WERI-Rb-1 (cell line): Measurements from ENCODE around the gene VPS37C.

Source experiments
- DNase-seq: peaks from one replicate; pipeline ENCODE4 v3.0.0-alpha.2; 2020
- H3K27ac ChIP-seq: fragments of 250-450 bp; sonication (Bioruptor Pico); 2 replicates; pipeline ENCODE4 v1.5.1; 2020; ENCODE audit warnings: mild to moderate bottlenecking, moderate library complexity
- H3K27me3 ChIP-seq: fragments of 250-450 bp; sonication (Bioruptor Pico); 2 replicates; pipeline ENCODE4 v1.5.1; 2021; ENCODE audit warnings: mild to moderate bottlenecking, low read depth, moderate library complexity; ENCODE audit not compliant: insufficient read depth, severe bottlenecking
- H3K36me3 ChIP-seq: fragments of 250-450 bp; sonication (Bioruptor Pico); 2 replicates; pipeline ENCODE4 v1.5.1; 2020; ENCODE audit warnings: mild to moderate bottlenecking, moderate library complexity
- H3K4me3 ChIP-seq: 2 replicates; pipeline ENCODE4 v1.5.1; 2011; ENCODE audit warnings: low read depth, mild to moderate bottlenecking, control low read depth, low read length
- H3K9me3 ChIP-seq: fragments of 250-450 bp; sonication (Bioruptor Pico); 2 replicates; pipeline ENCODE4 v1.5.1; 2021; ENCODE audit warnings: mild to moderate bottlenecking, moderate library complexity; ENCODE audit not compliant: severe bottlenecking
- CTCF ChIP-seq: IDR thresholded peaks from 2 replicates; pipeline ENCODE4 v1.5.1; 2011; ENCODE audit warnings: low read depth, mild to moderate bottlenecking, control low read depth, inconsistent platforms, low read length

VPS37C gene

GRCh38 chr11:61108847-61109585, 52.2 kb downstream of the VPS37C start:
- DNase-seq: no peak
- Histone ChIP-seq H3K27ac (no peak overlapping the region), H3K9me3 (no peaks in the 10 kb centered on the region), H3K36me3 (no peaks in the 10 kb centered on the region), H3K4me3 (no peak overlapping the region), H3K27me3 (no peaks in the 10 kb centered on the region)
- no peak for TF ChIP-seq CTCF

GRCh38 chr11:61107888-61108287, 53.3 kb downstream of the VPS37C start:
- Histone ChIP-seq H3K27ac (no peak overlapping the region), H3K4me3 (no peak overlapping the region), H3K27me3 (no peaks in the 10 kb centered on the region), H3K9me3 (no peaks in the 10 kb centered on the region), H3K36me3 (no peaks in the 10 kb centered on the region)
- no peak for TF ChIP-seq CTCF
- no peak for DNase-seq

- H3K36me3 ChIP-seq: no peaks in the 10 kb centered on the region
- DNase-seq: no peak
- no peaks in the 10 kb centered on the region for H3K9me3 ChIP-seq
- H3K4me3 ChIP-seq: no peak overlapping the region
- H3K27me3 ChIP-seq: no peaks in the 10 kb centered on the region
- TF ChIP-seq CTCF: no peak
- no peak overlapping the region for H3K27ac ChIP-seq
Measured at GRCh38 chr11:61106894-61107470, 54.2 kb downstream of the VPS37C start.

- no peak for DNase-seq
- no peaks in the 10 kb centered on the region for H3K36me3 ChIP-seq
- H3K4me3 ChIP-seq: no peak overlapping the region
- H3K27me3 ChIP-seq: no peaks in the 10 kb centered on the region
- H3K9me3 ChIP-seq: no peaks in the 10 kb centered on the region
- no peak overlapping the region for H3K27ac ChIP-seq
- no peak for TF ChIP-seq CTCF
Measured at GRCh38 chr11:61106296-61106695, 54.9 kb downstream of the VPS37C start.

GRCh38 chr11:61104963-61105362, 56.3 kb downstream of the VPS37C start:
- TF ChIP-seq CTCF: no peak
- DNase-seq: no peak
- no peaks in the 10 kb centered on the region for H3K27me3 ChIP-seq
- no peaks in the 10 kb centered on the region for H3K9me3 ChIP-seq
- no peaks in the 10 kb centered on the region for H3K36me3 ChIP-seq
- H3K27ac ChIP-seq: no peak overlapping the region
- no peak overlapping the region for H3K4me3 ChIP-seq
